ENCODE results near the gene CAPN15.

GRCh38 chr16:526181-527014 is 1.1 kb upstream of the CAPN15 start:
- TF ChIP-seq CTCF (conservative IDR thresholded peaks at IDR 0.05 in 1 of 2, IDR thresholded peaks at IDR 0.05 in 1 of 2; ENCODE audit: extremely low read depth in 1 of 2, insufficient read depth in 1 of 2, low read depth in 1 of 2, low read length in 2 of 2): no peak
- TF ChIP-seq EZH2 (IDR thresholded peaks at IDR 0.05; ENCODE audit: borderline replicate concordance, low read length): no peak
